Measurements from ENCODE around the gene ADGRD2.

ADGRD2 gene

DNA sequence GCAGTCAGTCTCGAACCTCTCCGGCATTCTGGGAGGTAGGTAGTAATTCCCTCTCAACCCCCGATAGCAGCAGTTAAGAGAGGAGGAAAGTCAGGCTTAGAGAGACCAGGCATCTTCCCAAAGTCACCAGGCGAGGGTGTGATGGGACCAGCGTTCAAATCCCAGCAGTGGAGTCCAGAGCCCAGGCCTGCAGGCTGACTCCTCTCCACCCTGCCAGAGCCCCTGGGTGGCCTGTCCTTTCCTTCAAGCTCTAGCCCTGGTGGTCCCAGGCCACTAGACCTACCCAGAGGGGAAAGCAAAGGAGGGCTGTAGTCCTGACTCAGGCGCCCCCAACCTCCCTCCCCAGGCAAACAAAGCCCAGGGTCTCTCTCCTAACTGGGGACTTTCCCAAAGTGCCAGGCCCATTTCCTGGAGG is 61.2 kb downstream of the ADGRD2 start:
- no peak for DNase-seq (ENCODE audit: low spot score)

DNA sequence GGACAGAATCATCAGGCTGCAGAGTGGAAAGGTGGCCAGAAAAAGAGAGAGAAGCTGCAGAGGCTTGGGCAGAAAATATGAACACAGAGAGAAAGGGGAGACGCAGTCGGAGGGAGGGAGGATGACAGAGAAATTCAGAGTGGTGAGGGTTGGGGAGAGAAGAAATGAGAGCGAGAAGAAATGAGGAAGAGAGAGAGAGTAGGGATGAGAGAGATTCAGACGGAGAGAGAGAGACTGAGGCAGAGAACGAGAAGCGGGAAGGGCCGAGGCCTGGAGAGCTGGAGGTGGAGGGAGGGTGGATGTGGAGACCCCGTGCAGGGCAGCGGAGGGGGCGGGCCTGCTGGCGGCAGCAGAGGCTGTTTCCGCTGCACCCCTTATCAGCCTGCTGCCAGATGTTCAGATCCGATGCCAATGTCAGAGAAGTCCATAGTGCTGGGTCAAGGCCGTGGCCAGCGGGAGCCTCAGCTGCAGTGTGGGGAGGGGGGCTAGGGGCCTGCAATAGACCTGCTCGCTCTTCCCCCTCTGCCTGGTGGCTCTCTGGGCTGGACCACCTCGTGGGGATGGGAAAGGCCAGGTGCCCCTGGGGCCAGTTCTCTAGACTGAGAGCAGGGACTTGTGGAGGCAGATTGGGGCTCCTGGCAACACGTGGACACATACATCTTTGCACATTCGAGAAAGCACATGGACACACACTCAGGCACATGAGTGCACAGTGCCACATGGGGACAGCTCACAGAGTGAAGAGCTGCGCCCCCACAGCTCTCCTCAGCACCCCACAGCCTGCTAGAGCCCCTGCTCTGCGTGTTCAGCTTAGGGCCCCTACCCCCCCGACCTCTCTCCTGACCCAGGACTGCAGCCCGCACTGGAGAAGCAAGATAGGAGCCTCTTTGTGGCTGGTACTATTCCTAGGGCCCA is 61.9 kb downstream of the ADGRD2 start:
- no peak for DNase-seq (ENCODE audit: low spot score)

DNA sequence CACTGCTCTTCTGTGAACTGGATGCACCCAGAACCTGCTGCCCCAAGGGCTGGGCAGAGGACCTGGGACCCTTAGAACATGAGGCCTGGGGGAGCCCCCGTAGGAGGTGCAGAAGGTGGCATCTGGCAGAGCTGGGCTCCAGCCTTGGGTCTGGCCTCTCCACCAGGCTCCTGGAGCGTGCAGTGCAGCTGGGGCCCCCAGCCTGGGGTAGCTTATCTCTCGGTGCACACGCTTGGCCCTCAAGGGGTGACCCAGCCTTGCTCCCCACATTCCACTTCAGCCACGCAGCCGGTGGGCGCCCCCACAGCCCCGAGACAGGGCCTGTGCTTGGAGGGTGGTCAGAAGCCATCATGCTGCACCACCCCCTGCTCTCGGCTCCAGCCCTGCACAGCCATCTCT is 62.6 kb downstream of the ADGRD2 start:
- DNase-seq (ENCODE audit: low spot score), result no peak

DNA sequence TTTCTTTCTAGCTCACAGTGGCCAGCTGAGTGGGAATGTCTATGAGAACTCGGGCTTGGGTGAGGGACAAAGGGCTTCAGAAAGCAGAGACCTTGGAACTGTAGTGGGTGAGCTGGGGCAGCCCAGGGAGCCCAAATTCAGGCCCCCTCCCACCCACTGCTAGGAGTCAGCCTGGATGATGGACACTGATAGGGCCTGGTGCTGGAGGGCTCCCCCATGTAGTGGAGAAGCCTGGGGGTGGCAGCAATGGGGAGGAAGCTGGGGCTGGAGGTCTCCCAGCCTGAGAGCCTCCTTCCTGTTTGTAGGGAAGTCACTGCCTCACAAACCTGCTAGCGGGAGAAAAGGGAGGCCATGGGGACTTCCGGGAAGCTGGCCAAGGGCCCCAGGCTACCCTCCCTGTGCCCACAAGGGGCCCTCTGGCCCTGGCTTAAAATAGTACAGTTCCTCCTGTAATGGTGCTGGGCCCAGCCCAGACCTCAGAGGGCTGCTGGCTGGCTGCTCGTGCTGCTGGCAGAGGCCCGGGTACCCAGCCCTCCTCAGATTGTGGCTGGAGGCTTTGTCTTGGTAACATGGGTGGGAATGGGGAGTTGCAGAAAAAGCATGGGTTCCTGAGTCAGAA is 63.2 kb downstream of the ADGRD2 start:
- DNase-seq (ENCODE audit: low spot score), result no peak

DNA sequence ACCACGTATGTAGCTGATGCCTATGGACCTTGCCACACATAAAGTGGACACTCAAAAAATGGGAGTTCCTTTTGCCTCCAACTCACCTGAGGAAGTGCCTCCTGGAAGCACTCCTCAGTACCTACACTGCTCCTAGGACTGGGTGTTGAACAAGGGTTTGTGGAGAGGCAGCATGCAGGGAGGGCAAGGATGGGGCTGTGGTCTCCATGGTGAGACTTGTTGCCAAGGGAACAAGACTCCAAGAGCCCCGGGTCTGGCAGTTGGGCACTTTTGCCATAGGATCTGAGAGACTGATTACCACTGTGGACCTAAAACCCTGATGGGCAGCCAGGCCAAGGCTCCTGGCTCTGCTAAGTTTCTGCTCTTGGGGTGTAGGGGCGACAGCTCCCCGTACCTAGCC is 63.9 kb downstream of the ADGRD2 start:
- DNase-seq (ENCODE audit: low spot score), result no peak

DNA sequence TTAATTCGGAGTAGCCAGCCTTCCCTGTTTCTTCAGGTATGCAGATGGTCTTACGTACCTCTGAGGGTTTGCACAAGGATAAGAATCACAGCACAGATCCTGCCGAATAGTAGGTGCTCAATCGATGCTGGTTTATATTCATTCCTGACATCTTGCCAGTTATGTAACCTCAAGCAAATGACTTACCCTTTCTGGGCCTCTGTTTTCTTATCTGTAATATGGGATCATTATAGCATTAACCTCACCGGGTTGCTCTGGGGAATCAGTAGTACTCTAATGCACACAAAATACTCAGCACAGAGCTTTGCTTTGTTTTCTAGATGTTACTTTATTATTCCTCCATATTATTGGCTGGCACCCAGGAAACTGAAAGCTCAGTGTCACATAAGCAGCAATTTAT is 64.6 kb downstream of the ADGRD2 start:
- DNase-seq (ENCODE audit: low spot score), result no peak

DNA sequence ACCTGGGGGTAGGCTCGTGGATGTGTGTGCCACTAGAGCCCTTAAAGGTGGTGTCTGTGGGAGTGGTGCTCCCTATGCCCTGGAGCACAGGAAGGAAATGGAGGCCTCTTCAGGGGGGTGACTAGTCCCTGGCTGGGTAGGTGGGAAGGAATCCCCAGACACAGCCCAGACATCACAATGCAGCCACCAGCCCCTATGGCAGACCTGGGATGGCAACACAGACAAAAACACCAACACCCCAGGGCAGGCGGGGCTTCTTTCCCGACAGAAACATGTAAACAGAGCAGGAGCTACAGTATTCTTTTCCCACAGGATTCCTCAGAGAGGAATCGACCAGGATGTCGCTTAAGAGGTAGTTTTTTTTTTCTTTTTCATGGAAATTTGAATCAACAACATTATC is 67.3 kb downstream of the ADGRD2 start:
- DNase-seq (ENCODE audit: low spot score), result no peak

DNA sequence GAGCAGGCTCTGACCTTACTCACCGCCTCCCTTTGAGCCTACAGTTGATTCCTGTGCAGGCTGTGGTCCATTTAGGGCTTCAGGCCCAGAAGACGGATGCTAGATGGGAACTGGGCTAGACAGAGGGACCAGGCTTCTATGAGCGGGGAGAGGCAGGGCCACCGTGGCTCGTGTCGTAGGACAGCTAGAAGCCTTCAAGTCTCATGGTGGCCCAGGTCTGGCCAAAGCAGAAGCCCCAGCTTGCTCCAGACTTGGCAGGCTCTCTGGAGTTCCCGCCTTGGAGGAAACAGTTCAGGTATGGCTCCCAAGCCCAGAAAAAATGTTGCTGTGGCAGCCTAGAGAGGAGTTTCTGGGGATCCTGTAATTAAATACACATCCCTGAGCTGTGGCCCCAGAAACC is 67.9 kb downstream of the ADGRD2 start:
- no peak for DNase-seq (ENCODE audit: low spot score)

DNA sequence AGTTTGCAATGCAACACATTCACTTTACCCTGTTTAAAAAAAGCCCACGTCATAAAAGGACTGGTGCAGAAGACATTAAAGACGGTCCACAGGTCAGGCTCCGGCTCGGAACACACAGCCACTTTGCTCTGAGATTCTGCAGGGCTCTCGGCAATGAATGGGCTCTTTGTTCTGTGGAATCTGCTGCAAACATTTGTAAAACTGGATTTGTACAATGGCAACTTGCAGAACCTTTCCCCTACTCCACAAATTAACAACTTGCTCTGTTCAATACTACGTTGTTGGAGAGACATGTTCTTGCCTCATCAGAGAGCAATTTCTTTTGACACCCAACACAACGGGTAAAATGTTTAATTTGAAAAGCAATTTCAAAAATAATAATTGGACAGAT is 70.0 kb downstream of the ADGRD2 start:
- DNase-seq (ENCODE audit: low spot score), result no peak

DNA sequence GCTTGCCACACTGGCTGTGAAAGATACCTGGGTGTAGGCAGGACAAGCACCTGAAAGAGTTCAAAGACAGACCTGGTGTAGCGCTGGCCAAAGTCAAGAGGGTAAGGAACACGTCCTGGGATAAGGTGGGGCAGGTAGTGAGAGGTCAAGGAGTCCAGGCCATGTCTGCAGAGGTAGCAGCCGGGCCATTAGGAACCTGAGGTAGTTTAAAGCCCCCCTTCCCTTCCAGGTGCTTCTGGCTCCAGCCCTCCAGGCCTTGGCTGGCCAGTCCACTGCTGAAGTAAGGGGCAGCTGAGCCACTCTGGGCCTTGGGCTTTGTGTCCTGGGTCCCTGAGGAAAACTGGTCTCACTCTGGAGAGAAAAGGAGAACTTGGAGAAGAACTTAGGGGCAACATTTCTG is 70.9 kb downstream of the ADGRD2 start:
- DNase-seq (ENCODE audit: low spot score), result no peak

DNA sequence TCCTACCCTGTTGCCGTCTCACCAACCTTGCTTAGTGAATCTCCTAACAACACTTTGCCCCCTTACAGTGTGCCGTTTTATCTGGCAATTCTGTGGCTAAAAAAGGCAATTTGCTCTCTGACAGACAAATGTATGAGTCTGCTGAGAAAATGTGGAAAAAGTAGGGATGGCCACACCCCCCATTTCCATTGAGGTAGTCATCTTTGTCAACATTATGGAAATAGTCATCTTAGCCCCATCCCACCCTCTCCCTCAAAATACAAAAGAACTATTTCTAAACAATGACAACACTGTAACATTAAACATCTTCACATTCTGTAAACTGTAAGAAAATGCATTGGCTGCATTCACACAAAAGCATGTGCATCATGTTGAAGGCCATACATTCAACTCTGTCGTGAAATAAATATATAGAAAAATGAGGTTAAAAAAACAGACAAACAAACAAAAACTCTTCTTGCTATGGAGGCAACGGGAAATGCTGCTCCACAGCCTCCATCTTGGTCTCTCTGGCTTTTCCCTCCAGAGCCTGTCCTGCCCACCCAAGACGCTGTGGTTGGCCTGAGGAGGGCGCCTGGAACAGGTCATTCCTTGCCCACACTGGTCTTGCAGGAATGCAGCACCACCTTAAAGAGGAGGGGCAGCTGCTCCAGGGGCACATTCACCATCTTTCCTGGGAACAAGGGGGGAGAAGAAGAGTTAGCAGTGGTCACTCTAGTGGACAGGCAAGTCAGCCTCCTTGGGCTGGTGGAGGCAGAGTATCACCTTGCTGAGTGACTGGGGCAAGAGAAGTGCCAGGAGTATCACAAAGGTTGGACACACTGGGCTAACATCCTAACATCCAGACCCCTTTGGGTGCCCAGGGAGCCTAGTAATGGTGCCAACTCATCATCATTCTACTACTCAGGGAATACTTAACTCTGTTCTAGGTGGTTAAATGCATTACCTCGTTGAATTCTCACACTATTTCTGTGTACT is 72.2 kb downstream of the ADGRD2 start:
- no peak for DNase-seq (ENCODE audit: low spot score)

DNA sequence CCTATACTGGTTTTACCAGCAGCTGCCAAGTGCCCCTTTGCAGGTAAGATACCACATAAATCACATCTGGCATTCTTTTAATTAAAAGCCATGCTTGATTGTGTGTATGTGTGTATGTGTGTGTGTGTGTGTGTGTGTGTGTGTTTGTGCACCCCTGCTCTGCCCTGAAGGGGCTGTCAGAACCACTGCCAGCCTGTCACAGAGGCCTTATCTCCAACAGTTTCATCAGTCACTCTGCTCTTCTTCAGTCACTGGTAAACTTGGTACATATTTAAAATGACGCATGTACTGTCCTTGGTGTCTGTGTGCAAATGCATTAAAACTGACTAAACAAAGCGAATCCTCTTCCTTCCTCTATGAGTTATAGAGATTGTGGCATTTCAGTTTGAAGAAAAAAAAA is 75.9 kb downstream of the ADGRD2 start:
- no peak for DNase-seq (ENCODE audit: low spot score)

DNA sequence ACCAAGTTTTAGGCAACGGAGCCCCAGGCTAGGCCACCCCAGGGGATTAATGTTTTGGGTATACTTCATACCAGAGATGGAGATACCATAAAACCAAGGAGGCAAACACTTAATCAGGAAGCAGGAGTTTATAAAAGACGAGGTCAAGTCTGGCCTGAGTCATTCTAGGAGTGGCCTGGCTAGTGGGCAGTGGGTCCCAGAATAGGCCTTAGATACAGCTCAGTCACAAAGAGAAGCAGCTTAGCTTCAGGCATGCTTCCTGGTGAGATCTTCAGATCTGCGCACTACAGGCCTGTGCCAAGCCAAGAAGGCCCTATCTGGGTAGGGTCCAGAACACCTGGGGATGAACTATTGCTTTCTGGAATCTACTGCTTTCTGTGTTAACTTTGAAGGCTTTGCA is 77.5 kb downstream of the ADGRD2 start:
- DNase-seq (ENCODE audit: low spot score), result no peak
